M059J (cell line): ENCODE measurements around the gene TUBB3. TPM values are rescaled to one million over a fixed set of nuclear protein-coding genes. Genes with fewer than 3 reads are reported as not detected.
"Not testable (repeated sequence)": the region's sequence is repeated elsewhere in the genome, so short reads cannot be mapped to it uniquely, and the experiment has no call there.

Experiments
- DNase-seq: peaks from one replicate; pipeline ENCODE4 v3.0.0-alpha.2; 2012; ENCODE audit warnings: low read depth
- total RNA-seq: library from RNA; depleted of rRNA; stranded (reverse); fragments of >200 nt; shearing (Covaris generic); gene quantifications from 2 replicates; pipeline ENCODE4 v1.2.3, GENCODE V29; 2014

TUBB3 gene
- total RNA-seq, 1 experiment from 2014 or later = 272 TPM

DNA sequence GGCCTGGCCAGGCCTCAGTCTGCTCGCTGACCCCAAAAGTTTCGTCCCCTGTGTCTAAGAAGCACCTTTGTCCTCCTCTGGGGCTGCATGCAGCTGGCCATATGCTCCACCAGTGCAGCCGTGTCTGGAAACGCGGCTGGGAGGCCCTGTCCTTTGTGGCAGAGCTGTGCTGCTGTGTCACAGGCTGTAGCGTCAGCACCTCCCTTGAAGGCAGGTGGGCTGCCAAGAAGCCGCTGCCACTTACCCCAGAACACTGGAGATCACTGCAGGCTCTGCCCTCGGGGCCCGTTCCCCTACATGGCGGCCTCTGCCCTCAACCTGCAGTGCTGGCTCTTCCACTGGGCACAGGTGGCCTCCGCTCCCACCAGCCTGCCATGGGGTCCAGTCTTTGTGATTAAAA lies 20.2 kb upstream of the TUBB3 start:
- no peak for DNase-seq

DNA sequence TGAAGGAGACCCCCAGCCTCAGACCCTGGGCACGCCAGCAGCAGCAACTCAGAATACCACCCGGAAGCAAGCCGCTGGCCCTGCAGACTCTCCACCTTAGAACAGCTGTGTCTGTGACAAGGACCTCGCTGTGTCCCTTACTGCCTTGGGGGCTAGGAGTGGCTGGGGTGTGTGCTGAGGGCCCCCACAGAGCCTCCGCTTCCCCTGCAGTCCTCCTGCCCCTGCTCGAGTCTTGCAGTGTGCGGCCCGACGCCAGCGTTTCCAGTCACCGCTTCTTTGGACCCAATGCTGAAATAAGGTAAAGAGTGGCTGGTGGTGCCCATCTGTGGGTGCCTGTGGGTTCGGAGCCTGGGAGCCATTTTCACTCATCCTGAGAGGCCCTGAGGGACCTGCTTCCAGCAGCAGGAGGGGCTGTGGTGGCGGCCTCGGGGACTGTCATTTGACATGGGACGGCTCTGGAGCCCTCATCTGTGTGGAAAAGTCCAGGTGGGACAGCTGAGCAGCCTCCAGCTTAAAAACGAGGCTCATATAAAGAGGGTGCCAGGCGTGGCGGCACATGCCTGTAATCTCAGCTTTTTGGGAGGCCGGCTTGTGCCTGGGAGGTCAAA lies 19.1 kb upstream of the TUBB3 start:
- DNase-seq = no peak

GRCh38 chr16:89904606-89905510 lies 18.3 kb upstream of the TUBB3 start:
- no peak for DNase-seq

- DNase-seq = no peak
Observed at GRCh38 chr16:89905511-89906139, 17.5 kb upstream of the TUBB3 start.

DNA sequence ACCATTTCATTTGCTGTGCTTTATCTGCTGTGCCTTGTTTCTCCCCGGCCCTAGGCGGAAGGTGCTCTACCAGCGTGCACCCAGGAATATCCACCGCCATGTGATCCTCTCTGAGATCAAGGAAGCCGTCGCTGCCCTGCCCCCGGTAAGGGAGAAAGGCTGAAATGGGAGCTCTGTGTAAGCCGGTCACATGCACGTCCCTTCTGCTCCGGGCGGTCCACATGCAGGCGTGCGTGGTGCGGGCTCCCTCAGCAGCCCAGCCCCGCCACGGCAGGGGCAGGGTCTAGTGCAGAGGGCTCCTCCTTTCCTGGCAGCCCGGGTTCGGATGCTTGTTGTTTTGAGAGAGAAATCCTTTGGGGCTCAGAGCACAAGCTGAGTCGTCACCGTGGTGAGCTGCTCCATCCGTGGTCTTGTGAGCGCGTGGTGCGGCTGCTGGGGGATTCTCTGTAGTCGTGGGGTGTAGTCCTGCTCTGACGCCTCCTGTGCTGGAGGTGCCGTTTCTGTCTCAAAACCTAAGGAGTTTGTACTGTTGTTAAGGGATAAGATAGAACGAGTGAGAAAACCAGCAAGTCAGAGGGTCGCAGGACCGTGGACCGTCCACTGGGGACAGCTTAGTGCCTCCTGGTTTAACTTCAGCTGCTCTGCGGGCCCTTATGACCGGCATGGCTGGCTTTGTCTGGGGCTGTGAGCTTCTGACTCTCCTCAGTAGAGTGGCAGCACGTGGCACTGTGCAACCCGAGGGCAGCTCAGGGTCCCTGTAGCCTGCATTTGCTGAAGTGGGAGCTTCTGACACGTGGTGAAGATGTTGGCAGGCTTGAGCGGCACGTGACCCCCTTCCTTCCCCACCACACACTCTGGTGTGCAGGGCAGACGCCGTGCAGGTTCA lies 16.8 kb upstream of the TUBB3 start:
- no peak for DNase-seq

- no peak for DNase-seq
Observed at GRCh38 chr16:89907055-89907814, 15.9 kb upstream of the TUBB3 start.

- no peak for DNase-seq
Observed at GRCh38 chr16:89908236-89908635, 14.9 kb upstream of the TUBB3 start.

GRCh38 chr16:89909777-89910716 lies 13.1 kb upstream of the TUBB3 start:
- peak; percentile 38 for DNase-seq

- no peak for DNase-seq
Observed at GRCh38 chr16:89910717-89911354, 12.3 kb upstream of the TUBB3 start.

DNA sequence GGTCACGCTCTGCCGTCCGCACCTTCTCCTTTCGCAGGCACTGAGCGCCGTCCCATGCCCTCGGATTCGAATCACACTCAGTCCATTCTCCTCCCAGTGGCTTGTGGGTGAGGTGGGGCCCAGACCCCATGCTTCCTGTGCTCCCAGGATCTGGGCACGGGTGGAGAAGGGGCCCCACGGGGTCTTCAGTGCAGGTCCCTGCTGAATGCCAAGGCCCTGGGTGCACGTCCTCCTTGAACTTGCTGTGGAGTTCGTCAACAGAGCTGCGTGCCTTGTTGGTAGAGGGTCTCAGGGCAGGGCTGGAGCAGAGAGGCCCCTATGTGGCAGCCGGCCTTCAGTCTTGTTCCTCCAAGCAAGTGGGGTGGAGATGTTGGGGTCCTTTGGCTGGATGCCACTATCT lies 11.8 kb upstream of the TUBB3 start:
- no peak for DNase-seq

DNA sequence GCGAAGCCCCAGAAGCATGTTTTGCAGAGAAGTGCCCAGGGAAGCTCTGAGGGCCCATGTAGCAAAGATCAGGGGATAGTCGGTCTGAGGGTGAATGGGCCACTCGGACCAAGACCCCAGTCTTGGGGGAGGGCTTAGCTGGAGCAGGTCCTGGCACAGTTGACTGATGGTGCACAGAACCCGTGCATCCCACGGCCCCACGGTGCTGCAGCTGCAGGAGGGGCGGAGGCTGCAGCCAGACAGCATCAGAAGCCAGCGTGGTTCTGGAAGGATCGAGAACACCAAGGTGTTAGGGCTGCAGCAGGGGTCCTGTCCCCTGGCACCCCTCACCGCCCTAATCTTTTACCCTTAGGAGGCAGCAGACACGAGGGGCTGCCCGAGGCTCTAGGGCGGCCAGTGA lies 11.0 kb upstream of the TUBB3 start:
- no peak for DNase-seq

- DNase-seq = no peak
Observed at GRCh38 chr16:89912627-89913026, 10.5 kb upstream of the TUBB3 start.

DNA sequence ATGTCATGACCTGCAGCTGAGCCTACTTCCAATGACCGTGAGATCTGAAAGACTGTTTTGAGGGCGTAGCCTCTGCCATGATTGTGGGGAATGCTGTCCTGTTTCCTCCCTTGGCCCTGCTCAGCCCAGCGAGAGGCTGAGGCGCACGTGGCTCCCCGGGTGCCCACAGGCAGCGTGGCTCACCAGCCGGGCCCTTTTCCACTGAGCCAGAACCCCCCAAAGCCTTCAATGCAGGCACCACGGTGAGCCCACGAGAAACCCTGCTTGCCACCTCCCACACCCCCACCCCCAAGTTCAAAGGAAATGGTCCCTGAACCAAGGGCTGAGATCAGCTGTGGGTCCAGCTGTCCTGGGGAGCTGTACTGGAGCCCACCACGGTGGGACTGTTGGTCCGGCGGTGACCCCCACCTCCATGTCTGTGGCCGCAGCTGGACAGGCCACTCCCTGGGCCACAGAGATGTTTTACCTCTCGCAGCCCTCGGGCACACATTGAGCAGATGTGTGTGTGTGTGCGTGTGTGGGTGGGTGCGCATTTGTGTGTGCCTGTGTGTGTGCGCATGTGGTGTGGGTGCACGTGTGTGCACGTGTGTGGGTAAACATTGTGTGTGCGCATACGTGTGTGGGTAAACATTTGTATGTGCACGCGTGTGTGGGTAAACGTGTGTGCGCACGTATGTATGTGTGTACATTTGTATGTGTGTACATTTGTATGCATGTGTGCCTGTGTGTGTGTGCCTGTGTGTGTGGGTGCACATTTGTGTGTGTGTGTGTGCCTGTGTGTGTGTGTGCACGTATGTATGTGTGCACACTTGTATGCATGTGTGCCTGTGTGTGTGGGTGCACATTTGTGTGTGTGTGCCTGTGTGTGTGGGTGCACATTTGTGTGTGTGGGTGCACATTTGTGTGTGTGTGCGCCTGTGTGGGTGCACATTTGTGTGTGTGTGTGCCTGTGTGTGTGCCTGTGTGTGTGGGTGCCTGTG lies 9.4 kb upstream of the TUBB3 start:
- no peak for DNase-seq

DNA sequence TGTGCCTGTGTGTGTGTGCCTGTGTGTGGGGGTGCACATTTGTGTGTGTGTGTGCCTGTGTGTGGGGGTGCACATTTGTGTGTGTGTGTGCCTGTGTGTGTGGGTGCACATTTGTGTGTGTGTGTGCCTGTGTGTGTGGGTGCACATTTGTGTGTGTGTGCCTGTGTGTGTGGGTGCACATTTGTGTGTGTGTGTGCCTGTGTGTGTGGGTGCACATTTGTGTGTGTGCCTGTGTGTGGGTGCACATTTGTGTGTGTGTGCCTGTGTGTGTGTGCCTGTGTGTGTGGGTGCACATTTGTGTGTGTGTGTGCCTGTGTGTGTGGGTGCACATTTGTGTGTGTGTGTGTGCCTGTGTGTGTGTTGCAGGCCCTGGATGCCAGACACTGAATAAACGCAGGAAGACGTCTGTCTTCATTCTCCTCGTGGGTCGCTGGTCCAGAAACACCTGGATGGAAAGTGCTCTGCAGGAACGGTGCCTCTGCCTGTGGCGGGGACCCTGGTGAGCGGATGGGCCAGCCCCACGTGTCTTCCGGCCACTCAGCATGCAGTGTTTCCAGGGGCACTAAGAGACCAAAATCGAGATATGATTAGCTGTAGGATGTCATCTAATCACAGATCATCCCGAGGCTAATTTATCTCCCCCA lies 8.4 kb upstream of the TUBB3 start:
- DNase-seq = not testable (repeated sequence)

DNA sequence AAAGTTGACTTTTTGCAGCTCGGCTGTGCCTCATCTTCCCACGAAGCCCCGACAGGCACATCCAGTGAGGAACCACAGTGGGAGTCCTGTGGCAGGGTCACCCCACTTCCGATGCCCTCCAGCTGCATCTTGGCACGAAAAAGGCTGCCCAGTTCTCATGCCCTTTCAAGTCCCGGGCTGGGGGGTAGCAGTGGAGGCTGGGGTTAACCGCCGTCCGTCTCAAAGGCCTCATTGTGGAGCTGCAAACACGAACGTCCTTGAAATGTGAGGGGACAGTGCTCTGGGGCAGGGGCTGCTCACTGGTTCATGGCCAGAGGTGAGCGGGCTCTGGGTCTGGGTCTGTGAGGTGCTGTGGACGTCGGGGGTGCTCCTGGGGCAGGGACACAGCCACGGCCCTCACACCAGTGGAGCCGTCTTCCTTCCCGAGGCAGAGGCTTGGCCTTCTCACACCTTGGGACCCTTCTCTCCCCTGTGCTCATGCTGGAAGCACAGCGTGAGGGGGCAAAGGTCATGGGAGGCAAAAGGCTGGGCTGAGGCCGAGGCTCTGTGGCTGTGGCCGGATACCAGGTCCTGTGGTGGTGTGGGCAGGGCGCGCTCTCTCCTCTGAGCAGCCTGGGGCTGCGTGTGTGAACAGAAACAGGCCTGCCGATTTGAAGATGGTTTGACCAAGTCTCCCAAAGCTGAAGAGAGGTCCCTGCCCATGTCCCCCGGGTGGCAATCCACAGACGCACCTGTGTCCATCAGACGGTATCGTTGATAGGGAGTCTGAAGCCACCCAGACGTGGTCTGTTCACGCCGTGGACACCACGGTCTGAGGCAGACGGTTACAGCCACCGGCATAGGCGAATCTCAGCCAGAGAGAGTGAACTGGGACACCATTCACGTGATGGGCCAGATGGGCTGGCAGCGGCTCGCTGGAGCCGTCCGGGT lies 7.6 kb upstream of the TUBB3 start:
- DNase-seq = no peak

DNA sequence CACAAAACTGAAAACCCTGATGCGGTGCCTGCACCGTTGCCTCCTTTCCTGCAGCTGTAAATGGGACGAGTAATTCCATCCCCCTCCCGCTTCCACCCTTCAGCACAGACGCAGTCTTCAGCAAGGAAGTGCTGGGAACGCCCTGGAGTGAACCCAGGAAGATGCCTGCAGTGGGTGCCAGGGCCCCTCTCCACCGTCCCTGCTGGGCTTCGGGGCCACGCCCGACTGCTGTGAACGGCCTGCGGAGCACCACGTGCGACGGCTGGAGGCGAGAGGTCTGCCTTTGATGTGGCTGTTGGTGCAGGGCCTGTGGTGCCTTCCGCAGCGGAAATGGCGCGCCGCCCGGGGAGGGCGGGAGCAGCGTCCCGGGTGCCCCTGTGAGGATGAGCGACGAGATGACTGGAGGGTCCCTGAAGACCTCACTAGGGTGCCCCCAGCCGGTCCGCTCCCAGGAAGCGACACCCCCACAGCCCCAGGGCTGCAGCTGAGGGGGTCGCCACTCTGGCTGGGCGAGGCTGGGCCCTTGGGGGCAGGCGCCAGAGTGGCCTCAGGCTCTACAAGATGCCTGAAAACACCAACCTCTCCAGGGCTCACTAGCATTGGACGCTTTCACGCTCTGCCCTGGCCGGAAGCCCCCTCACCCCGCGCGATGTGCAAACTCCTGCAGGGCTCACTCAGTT lies 5.2 kb upstream of the TUBB3 start:
- peak; percentile 96 for DNase-seq
